Measurements from ENCODE around the gene PALS1.
A peak's percentile ranks its signal among the peaks of the same experiment; 100 is the strongest.

PALS1 gene

GRCh38 chr14:67241411-67242167 is at the start of gene PALS1:
Gene PALS1 (plus strand): TSS chr14:67241435. CDS start chr14:67279171, 37,736 bp downstream.
- DNase-seq (ENCODE audit: low spot score) (peak; percentile 57), FAIRE-seq (no peak)

GRCh38 chr14:67191768-67192290 is 49.4 kb upstream of the PALS1 start:
- FAIRE-seq (no peak), DNase-seq (ENCODE audit: low spot score) (no peak)

GRCh38 chr14:67192366-67192765 is 48.9 kb upstream of the PALS1 start:
- no peak for DNase-seq (ENCODE audit: low spot score)
- no peak for FAIRE-seq

GRCh38 chr14:67195279-67195678 is 46.0 kb upstream of the PALS1 start:
- FAIRE-seq (no peak), DNase-seq (ENCODE audit: low spot score) (no peak)

- DNase-seq (ENCODE audit: low spot score) = no peak
- no peak for FAIRE-seq
Observed at GRCh38 chr14:67199016-67199415, 42.2 kb upstream of the PALS1 start.

- FAIRE-seq = no peak
- no peak for DNase-seq (ENCODE audit: low spot score)
Observed at GRCh38 chr14:67207810-67208209, 33.4 kb upstream of the PALS1 start.

GRCh38 chr14:67218126-67218525 is 23.1 kb upstream of the PALS1 start:
- DNase-seq (ENCODE audit: low spot score) (no peak), FAIRE-seq (no peak)

GRCh38 chr14:67221248-67221981 is 19.8 kb upstream of the PALS1 start:
- peak; percentile 62 for DNase-seq (ENCODE audit: low spot score)
- FAIRE-seq = no peak

GRCh38 chr14:67221982-67222328 is 19.3 kb upstream of the PALS1 start:
- no peak for DNase-seq (ENCODE audit: low spot score)
- FAIRE-seq = no peak

- no peak for DNase-seq (ENCODE audit: low spot score)
- no peak for FAIRE-seq
Observed at GRCh38 chr14:67225523-67225922, 15.7 kb upstream of the PALS1 start.

GRCh38 chr14:67228325-67228984 is 12.8 kb upstream of the PALS1 start:
- FAIRE-seq = no peak
- DNase-seq (ENCODE audit: low spot score) = no peak

- FAIRE-seq = no peak
- DNase-seq (ENCODE audit: low spot score) = no peak
Observed at GRCh38 chr14:67232066-67232465, 9.2 kb upstream of the PALS1 start.

GRCh38 chr14:67232621-67233020 is 8.6 kb upstream of the PALS1 start:
- no peak for FAIRE-seq
- DNase-seq (ENCODE audit: low spot score) = no peak

- peak; percentile 31 for DNase-seq (ENCODE audit: low spot score)
- FAIRE-seq = peak; percentile 5
Observed at GRCh38 chr14:67237591-67237990, 3.6 kb upstream of the PALS1 start.

- DNase-seq (ENCODE audit: low spot score) = no peak
- no peak for FAIRE-seq
Observed at GRCh38 chr14:67239582-67239981, 1.7 kb upstream of the PALS1 start.

GRCh38 chr14:67240168-67240932 is 885 bp upstream of the PALS1 start:
- DNase-seq (ENCODE audit: low spot score) (peak; percentile 10), FAIRE-seq (no peak)

- no peak for FAIRE-seq
- DNase-seq (ENCODE audit: low spot score) = peak; percentile 76
Observed at GRCh38 chr14:67240978-67241410, 241 bp upstream of the PALS1 start.

- FAIRE-seq = no peak
- no peak for DNase-seq (ENCODE audit: low spot score)
Observed at GRCh38 chr14:67242168-67242420, 859 bp downstream of the PALS1 start.

- DNase-seq (ENCODE audit: low spot score) (no peak), FAIRE-seq (no peak)
Observed at GRCh38 chr14:67245104-67245503, 3.9 kb downstream of the PALS1 start.

- DNase-seq (ENCODE audit: low spot score) (no peak), FAIRE-seq (no peak)
Observed at GRCh38 chr14:67251573-67252226, 10.5 kb downstream of the PALS1 start.

GRCh38 chr14:67253076-67253635 is 11.9 kb downstream of the PALS1 start:
- DNase-seq (ENCODE audit: low spot score) (no peak), FAIRE-seq (no peak)

Data from RCC 7860 (cell line).